HepG2 (cell line): ENCODE data around the gene RHOBTB3. TPM values are rescaled to one million over a fixed set of nuclear protein-coding genes. Genes with fewer than 3 reads are reported as not detected.

Experiments used
- ELF4 ChIP-seq: sonication (generic); formaldehyde crosslinking; IDR thresholded peaks from 2 replicates; pipeline ENCODE4 v1.5.0; 2020; ENCODE audit warnings: missing genetic modification reagents, mild to moderate bottlenecking, moderate library complexity, borderline replicate concordance
- FOXM1 ChIP-seq: sonication (generic); formaldehyde crosslinking; IDR thresholded peaks from 2 replicates; pipeline ENCODE4 v1.5.0; 2020; ENCODE audit warnings: missing genetic modification reagents
- HNF4A ChIP-seq: sonication (generic); formaldehyde crosslinking; IDR thresholded peaks from 2 replicates; pipeline ENCODE4 v1.4.0; 2020; ENCODE audit warnings: missing genetic modification reagents
- KDM6A ChIP-seq: IDR thresholded peaks from 2 replicates; pipeline ENCODE4 v1.6.1; 2016; ENCODE audit warnings: low read depth
- MIER3 ChIP-seq: IDR thresholded peaks from 2 replicates; pipeline ENCODE4 v1.6.1; 2016; ENCODE audit warnings: missing compliant biosample characterization, borderline replicate concordance
- PHF21A ChIP-seq: sonication (generic); formaldehyde crosslinking; IDR thresholded peaks from 2 replicates; pipeline ENCODE4 v1.5.0; 2020; ENCODE audit warnings: mild to moderate bottlenecking, missing genetic modification reagents
- PPARG ChIP-seq: conservative IDR thresholded peaks from 2 replicates; pipeline ENCODE4 v1.6.1; 2016; ENCODE audit warnings: missing biosample characterization, missing genetic modification reagents
- ZBTB37 ChIP-seq: sonication (generic); formaldehyde crosslinking; IDR thresholded peaks from 2 replicates; pipeline ENCODE4 v1.4.0; 2020; ENCODE audit warnings: mild to moderate bottlenecking, missing genetic modification reagents
- ZMYM4 ChIP-seq: sonication (generic); formaldehyde crosslinking; IDR thresholded peaks from 2 replicates; pipeline ENCODE4 v1.8.1; 2023; ENCODE audit warnings: mild to moderate bottlenecking, missing genetic modification reagents
- ZNF280B ChIP-seq: sonication (generic); formaldehyde crosslinking; IDR thresholded peaks from 2 replicates; pipeline ENCODE4 v1.5.0; 2020; ENCODE audit warnings: missing genetic modification reagents, mild to moderate bottlenecking, borderline replicate concordance
- ZNF280D ChIP-seq: sonication (generic); formaldehyde crosslinking; IDR thresholded peaks from 2 replicates; pipeline ENCODE4 v1.5.1; 2020; ENCODE audit warnings: mild to moderate bottlenecking, missing genetic modification reagents
- ZNF30 ChIP-seq: sonication (generic); formaldehyde crosslinking; IDR thresholded peaks from 2 replicates; pipeline ENCODE4 v1.5.0; 2020; ENCODE audit warnings: mild to moderate bottlenecking, missing genetic modification reagents
- ZNF383 ChIP-seq: sonication (generic); formaldehyde crosslinking; IDR thresholded peaks from 2 replicates; pipeline ENCODE4 v1.4.0; 2020; ENCODE audit warnings: missing genetic modification reagents, mild to moderate bottlenecking, borderline replicate concordance
- polyA plus RNA-seq, 8 experiments: library from polyadenylated mRNA; depleted of rRNA in 3 of 8; stranded (reverse) in 7 of 8; unstranded in 1 of 8; fragments of >200 nt; fragmentation: Illumina TruSeq in 4 of 8; extraction: Trizol in 4 of 8; gene quantifications; 2 replicates each; pipeline versions ENCODE4 v1.2.1 to v1.2.3, GENCODE V29; 2011 to 2016; ENCODE audit warnings: low read depth in 4 of 8, missing spikeins in 1 of 8, mixed read lengths in 1 of 8; ENCODE audit not compliant: insufficient read depth in 1 of 8
- total RNA-seq, 5 experiments: library from RNA; depleted of rRNA; stranded (reverse); fragments of >200 nt; fragmentation: Illumina TruSeq; extraction: Trizol; gene quantifications; 2 replicates each; pipeline ENCODE4 v1.2.3, GENCODE V29; 2016; ENCODE audit warnings: low read depth in 1 of 5

Gene RHOBTB3
- total and polyA plus RNA-seq, 2 of the 13 experiments (the other 11 are each of a cell fraction or from before 2014, with no cell fraction given): 31.6 to 35.4 TPM

GRCh38 chr5:95782181-95782580, 51.0 kb downstream of the RHOBTB3 start (continued):
- no peak for TF ChIP-seq ZNF280D (CRISPR knock-in tag)
- TF ChIP-seq FOXM1 (CRISPR knock-in tag): no peak
- TF ChIP-seq HNF4A (CRISPR knock-in tag): no peak
- no peak for TF ChIP-seq PPARG (CRISPR knock-in tag)
- TF ChIP-seq ZNF30 (CRISPR knock-in tag): no peak
- no peak for TF ChIP-seq KDM6A (CRISPR knock-in tag)
- no peak for TF ChIP-seq ZNF280B (CRISPR knock-in tag)
- TF ChIP-seq ZNF383 (CRISPR knock-in tag): no peak
- no peak for TF ChIP-seq ELF4 (CRISPR knock-in tag)
- no peak for TF ChIP-seq ZBTB37 (CRISPR knock-in tag)
- TF ChIP-seq ZMYM4: no peak
- no peak for TF ChIP-seq MIER3
- TF ChIP-seq PHF21A: no peak
